ENCODE results near the gene CLDND1. TPM values are rescaled to one million over a fixed set of nuclear protein-coding genes. Genes with fewer than 3 reads are reported as not detected.

The CLDND1 gene
- total and polyA plus RNA-seq, 2 experiments from 2014 or later: 59.8 to 92.7 TPM

DNA sequence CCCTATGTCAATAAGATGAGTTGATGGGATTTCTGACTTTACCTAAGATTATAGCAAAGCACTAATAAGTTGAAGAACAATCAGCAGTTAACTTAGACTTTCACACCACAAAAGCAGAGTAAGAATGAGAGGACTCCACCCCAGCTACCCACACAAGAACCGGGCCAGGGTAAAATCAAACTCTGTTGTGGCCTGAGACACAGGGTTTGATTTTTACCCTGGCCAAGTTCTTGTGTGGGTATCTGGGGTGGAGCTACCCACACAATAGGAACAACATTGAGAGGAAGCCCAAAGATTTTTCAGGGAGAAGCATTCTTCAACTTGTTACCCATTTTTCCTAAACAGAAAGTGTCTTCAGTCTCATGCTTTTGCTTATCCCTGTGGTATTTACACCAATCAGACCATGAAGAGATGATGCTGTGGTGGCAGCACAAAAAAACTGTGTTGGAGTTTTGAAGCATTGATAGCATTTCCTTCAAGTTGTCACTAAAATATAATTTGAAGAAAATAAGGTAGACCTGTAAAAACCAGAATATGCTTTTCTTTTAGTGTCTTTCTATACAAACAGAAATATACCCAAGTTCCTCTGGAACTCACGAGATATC is 45.1 kb upstream of the CLDND1 start:
- H3K4me1 ChIP-seq (ENCODE audit: insufficient read depth): no peaks in the 10 kb centered on the region
- H3K4me3 ChIP-seq: no peak overlapping the region
- DNase-seq (ENCODE audit: low spot score) (no peak), ATAC-seq (no peak)
- Mint-ChIP-seq H3K4me3 (no peak overlapping the region), H3K27me3 (ENCODE audit: insufficient read depth, low read depth, poor library complexity) (no peaks in the 10 kb centered on the region), H3K4me1 (no peaks in the 10 kb centered on the region), H3K27ac (no peak overlapping the region), H3K9me3 (no peaks in the 10 kb centered on the region; the same call in 2 of the 3 replicates), H3K36me3 (ENCODE audit: low read depth) (no peaks in the 10 kb centered on the region)
- no peaks in the 10 kb centered on the region for H3F3A ChIP-seq (replicated peaks; ENCODE audit: low read depth)
- no peak overlapping the region for H3K4me2 ChIP-seq
- no peaks in the 10 kb centered on the region for H3K36me3 ChIP-seq (ENCODE audit: insufficient read depth)
- H4K20me1 ChIP-seq (replicated peaks; ENCODE audit: insufficient read depth): no peaks in the 10 kb centered on the region
- TF ChIP-seq, protein P1, sequence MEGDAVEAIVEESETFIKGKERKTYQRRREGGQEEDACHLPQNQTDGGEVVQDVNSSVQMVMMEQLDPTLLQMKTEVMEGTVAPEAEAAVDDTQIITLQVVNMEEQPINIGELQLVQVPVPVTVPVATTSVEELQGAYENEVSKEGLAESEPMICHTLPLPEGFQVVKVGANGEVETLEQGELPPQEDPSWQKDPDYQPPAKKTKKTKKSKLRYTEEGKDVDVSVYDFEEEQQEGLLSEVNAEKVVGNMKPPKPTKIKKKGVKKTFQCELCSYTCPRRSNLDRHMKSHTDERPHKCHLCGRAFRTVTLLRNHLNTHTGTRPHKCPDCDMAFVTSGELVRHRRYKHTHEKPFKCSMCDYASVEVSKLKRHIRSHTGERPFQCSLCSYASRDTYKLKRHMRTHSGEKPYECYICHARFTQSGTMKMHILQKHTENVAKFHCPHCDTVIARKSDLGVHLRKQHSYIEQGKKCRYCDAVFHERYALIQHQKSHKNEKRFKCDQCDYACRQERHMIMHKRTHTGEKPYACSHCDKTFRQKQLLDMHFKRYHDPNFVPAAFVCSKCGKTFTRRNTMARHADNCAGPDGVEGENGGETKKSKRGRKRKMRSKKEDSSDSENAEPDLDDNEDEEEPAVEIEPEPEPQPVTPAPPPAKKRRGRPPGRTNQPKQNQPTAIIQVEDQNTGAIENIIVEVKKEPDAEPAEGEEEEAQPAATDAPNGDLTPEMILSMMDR (conservative IDR thresholded peaks at IDR 0.05; ENCODE audit: low read depth in 2 of 2): no peak
- TF ChIP-seq EZH2phosphoT487 (IDR thresholded peaks at IDR 0.05; ENCODE audit: unreplicated experiment): no peak
- TF ChIP-seq NANOG (IDR thresholded peaks at IDR 0.05; ENCODE audit: borderline replicate concordance): no peak
- TF ChIP-seq CREB1 (CRISPR knock-in tag; IDR thresholded peaks at IDR 0.05; ENCODE audit: low read depth): no peak
- no peak for TF ChIP-seq POLR2AphosphoS5 (IDR thresholded peaks at IDR 0.05; ENCODE audit: low read depth)
- TF ChIP-seq, protein P2, sequence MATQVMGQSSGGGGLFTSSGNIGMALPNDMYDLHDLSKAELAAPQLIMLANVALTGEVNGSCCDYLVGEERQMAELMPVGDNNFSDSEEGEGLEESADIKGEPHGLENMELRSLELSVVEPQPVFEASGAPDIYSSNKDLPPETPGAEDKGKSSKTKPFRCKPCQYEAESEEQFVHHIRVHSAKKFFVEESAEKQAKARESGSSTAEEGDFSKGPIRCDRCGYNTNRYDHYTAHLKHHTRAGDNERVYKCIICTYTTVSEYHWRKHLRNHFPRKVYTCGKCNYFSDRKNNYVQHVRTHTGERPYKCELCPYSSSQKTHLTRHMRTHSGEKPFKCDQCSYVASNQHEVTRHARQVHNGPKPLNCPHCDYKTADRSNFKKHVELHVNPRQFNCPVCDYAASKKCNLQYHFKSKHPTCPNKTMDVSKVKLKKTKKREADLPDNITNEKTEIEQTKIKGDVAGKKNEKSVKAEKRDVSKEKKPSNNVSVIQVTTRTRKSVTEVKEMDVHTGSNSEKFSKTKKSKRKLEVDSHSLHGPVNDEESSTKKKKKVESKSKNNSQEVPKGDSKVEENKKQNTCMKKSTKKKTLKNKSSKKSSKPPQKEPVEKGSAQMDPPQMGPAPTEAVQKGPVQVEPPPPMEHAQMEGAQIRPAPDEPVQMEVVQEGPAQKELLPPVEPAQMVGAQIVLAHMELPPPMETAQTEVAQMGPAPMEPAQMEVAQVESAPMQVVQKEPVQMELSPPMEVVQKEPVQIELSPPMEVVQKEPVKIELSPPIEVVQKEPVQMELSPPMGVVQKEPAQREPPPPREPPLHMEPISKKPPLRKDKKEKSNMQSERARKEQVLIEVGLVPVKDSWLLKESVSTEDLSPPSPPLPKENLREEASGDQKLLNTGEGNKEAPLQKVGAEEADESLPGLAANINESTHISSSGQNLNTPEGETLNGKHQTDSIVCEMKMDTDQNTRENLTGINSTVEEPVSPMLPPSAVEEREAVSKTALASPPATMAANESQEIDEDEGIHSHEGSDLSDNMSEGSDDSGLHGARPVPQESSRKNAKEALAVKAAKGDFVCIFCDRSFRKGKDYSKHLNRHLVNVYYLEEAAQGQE (IDR thresholded peaks at IDR 0.05; ENCODE audit: unreplicated experiment): no peak
- TF ChIP-seq ZNF114 (CRISPR knock-in tag; IDR thresholded peaks at IDR 0.05): no peak
- no peak for TF ChIP-seq ZNF331 (CRISPR knock-in tag; IDR thresholded peaks at IDR 0.05; ENCODE audit: low read depth)
- no peak overlapping the region for H2AFZ ChIP-seq
- no peaks in the 10 kb centered on the region for H3K79me2 ChIP-seq (replicated peaks; ENCODE audit: insufficient read depth)
- no peaks in the 10 kb centered on the region for H3K9me2 ChIP-seq (ENCODE audit: insufficient read depth)
- no peak overlapping the region for H3K27ac ChIP-seq (ENCODE audit: low read depth)
- H3K27me3 ChIP-seq (ENCODE audit: insufficient read depth): no peaks in the 10 kb centered on the region

DNA sequence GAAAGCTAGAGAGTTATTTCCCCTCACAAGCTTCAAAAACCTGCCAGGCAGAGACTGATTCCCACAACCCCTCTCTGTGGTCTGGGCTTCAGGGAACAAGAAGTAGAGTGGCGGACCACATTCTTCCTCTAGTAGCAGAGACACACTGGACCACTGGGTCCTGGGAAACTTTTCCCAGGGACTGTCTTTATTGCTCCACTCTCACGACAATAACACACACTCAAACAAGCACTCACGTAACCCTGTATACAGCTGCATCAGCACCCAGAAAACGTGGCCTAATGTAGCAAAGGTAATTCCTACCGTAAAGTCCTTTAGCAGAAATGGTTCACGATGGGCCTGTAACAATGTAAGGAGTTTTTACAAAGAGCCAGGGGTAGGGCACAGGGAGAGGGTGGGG is 43.1 kb upstream of the CLDND1 start:
- TF ChIP-seq ZNF114 (CRISPR knock-in tag; IDR thresholded peaks at IDR 0.05) (no peak), JUNB (IDR thresholded peaks at IDR 0.05; ENCODE audit: unreplicated experiment) (no peak), CREB1 (CRISPR knock-in tag; IDR thresholded peaks at IDR 0.05; ENCODE audit: low read depth) (no peak)
- TF ChIP-seq, protein P1 (conservative IDR thresholded peaks at IDR 0.05; ENCODE audit: low read depth in 2 of 2): no peak
- TF ChIP-seq, protein P2 (IDR thresholded peaks at IDR 0.05; ENCODE audit: unreplicated experiment): no peak
- Mint-ChIP-seq H3K27ac (no peak overlapping the region), H3K27me3 (ENCODE audit: insufficient read depth, low read depth, poor library complexity) (no peaks in the 10 kb centered on the region), H3K9me3 (no peaks in the 10 kb centered on the region; the same call in 2 of the 3 replicates), H3K4me3 (no peak overlapping the region), H3K36me3 (ENCODE audit: low read depth) (no peaks in the 10 kb centered on the region), H3K4me1 (no peaks in the 10 kb centered on the region)
- H3K27ac ChIP-seq (ENCODE audit: low read depth): no peak overlapping the region
- no peaks in the 10 kb centered on the region for H3K9me2 ChIP-seq (ENCODE audit: insufficient read depth)
- no peaks in the 10 kb centered on the region for H3K27me3 ChIP-seq (ENCODE audit: insufficient read depth)
- no peaks in the 10 kb centered on the region for H3K4me1 ChIP-seq (ENCODE audit: insufficient read depth)
- no peaks in the 10 kb centered on the region for H3K36me3 ChIP-seq (ENCODE audit: insufficient read depth)
- ATAC-seq (no peak), DNase-seq (ENCODE audit: low spot score) (no peak)
- no peaks in the 10 kb centered on the region for H3K79me2 ChIP-seq (replicated peaks; ENCODE audit: insufficient read depth)
- H3K4me3 ChIP-seq: no peak overlapping the region
- H3K4me2 ChIP-seq: no peak overlapping the region
- no peak overlapping the region for H2AFZ ChIP-seq
- H3F3A ChIP-seq (replicated peaks; ENCODE audit: low read depth): no peaks in the 10 kb centered on the region
- H4K20me1 ChIP-seq (replicated peaks; ENCODE audit: insufficient read depth): no peaks in the 10 kb centered on the region

Measured in GM23338 (cell line).